ENCODE data around the gene FLRT3.

Gene FLRT3

GRCh38 chr20:14361509-14362345 lies 24.3 kb upstream of the FLRT3 start:
- Histone ChIP-seq H4K91ac (ENCODE audit: low read depth, low read length) (no peak overlapping the region), H3K4ac (ENCODE audit: low read depth, low read length) (no peak overlapping the region), H3K23ac (ENCODE audit: low read length) (no peak overlapping the region), H3K9me3 (ENCODE audit: insufficient read depth, low read depth, low read length) (no peaks in the 10 kb centered on the region), H3K27ac (ENCODE audit: low read depth, low read length) (no peak overlapping the region), H2AK5ac (ENCODE audit: low read length) (no peak overlapping the region), H2BK120ac (ENCODE audit: insufficient read depth, low read length, poor library complexity) (no peak overlapping the region), H3K14ac (ENCODE audit: low read length) (no peak overlapping the region), H3K4me2 (ENCODE audit: low read length) (no peak overlapping the region), H2AFZ (ENCODE audit: insufficient read depth, low read length, poor library complexity) (no peak overlapping the region), H2BK12ac (ENCODE audit: low read length) (no peak overlapping the region), H3K36me3 (ENCODE audit: control insufficient read depth in 1 of 2, insufficient read depth in 2 of 2, low read length in 2 of 2) (no peaks in the 10 kb centered on the region), H2BK5ac (ENCODE audit: low read depth, low read length, poor library complexity) (no peak overlapping the region), H3K9ac (ENCODE audit: low read length) (no peak overlapping the region), H4K12ac (ENCODE audit: low read depth, low read length) (no peak overlapping the region), H3K79me1 (ENCODE audit: low read length) (peaks cover 1% of the 10 kb centered on the region), H4K8ac (ENCODE audit: low read depth, low read length) (no peak overlapping the region), H3K4me1 (ENCODE audit: control insufficient read depth in 1 of 2, insufficient read depth in 2 of 2, low read length in 2 of 2) (no peaks in the 10 kb centered on the region), H3K79me2 (ENCODE audit: control insufficient read depth, insufficient read depth, low read length, poor library complexity) (no peaks in the 10 kb centered on the region), H3K27me3 (ENCODE audit: insufficient read depth, low read length) (no peaks in the 10 kb centered on the region), H3K4me3 (ENCODE audit: low read depth, low read length) (no peak overlapping the region), H3K18ac (ENCODE audit: low read length) (no peak overlapping the region)
- no peak for DNase-seq
- no CpG with 5 or more reads among the region's 3 CpGs for WGBS (ENCODE audit: extremely low coverage, insufficient coverage, insufficient read length)

- H3K4me1 ChIP-seq (ENCODE audit: control insufficient read depth in 1 of 2, insufficient read depth in 2 of 2, low read length in 2 of 2) = no peaks in the 10 kb centered on the region
- H2AK5ac ChIP-seq (ENCODE audit: low read length) = no peak overlapping the region
- H3K9me3 ChIP-seq (ENCODE audit: insufficient read depth, low read depth, low read length) = no peaks in the 10 kb centered on the region
- H3K14ac ChIP-seq (ENCODE audit: low read length) = no peak overlapping the region
- H3K9ac ChIP-seq (ENCODE audit: low read length) = no peak overlapping the region
- H3K27me3 ChIP-seq (ENCODE audit: insufficient read depth, low read length) = no peaks in the 10 kb centered on the region
- H3K79me1 ChIP-seq (ENCODE audit: low read length) = peaks cover 1% of the 10 kb centered on the region
- H3K23ac ChIP-seq (ENCODE audit: low read length) = no peak overlapping the region
- H2BK5ac ChIP-seq (ENCODE audit: low read depth, low read length, poor library complexity) = no peak overlapping the region
- H3K27ac ChIP-seq (ENCODE audit: low read depth, low read length) = no peak overlapping the region
- H3K18ac ChIP-seq (ENCODE audit: low read length) = no peak overlapping the region
- no peak overlapping the region for H4K12ac ChIP-seq (ENCODE audit: low read depth, low read length)
- no peaks in the 10 kb centered on the region for H3K79me2 ChIP-seq (ENCODE audit: control insufficient read depth, insufficient read depth, low read length, poor library complexity)
- H2BK120ac ChIP-seq (ENCODE audit: insufficient read depth, low read length, poor library complexity) = no peak overlapping the region
- H3K4me2 ChIP-seq (ENCODE audit: low read length) = no peak overlapping the region
- H2AFZ ChIP-seq (ENCODE audit: insufficient read depth, low read length, poor library complexity) = no peak overlapping the region
- no peak overlapping the region for H4K91ac ChIP-seq (ENCODE audit: low read depth, low read length)
- no peak for DNase-seq
- no peaks in the 10 kb centered on the region for H3K36me3 ChIP-seq (ENCODE audit: control insufficient read depth in 1 of 2, insufficient read depth in 2 of 2, low read length in 2 of 2)
- H3K4ac ChIP-seq (ENCODE audit: low read depth, low read length) = no peak overlapping the region
- no peak overlapping the region for H4K8ac ChIP-seq (ENCODE audit: low read depth, low read length)
- H3K4me3 ChIP-seq (ENCODE audit: low read depth, low read length) = no peak overlapping the region
- no peak overlapping the region for H2BK12ac ChIP-seq (ENCODE audit: low read length)
Measured at GRCh38 chr20:14360416-14360815, 23.0 kb upstream of the FLRT3 start.

- H3K18ac ChIP-seq (ENCODE audit: low read length) = no peak overlapping the region
- WGBS (ENCODE audit: extremely low coverage, insufficient coverage, insufficient read length) = no CpG with 5 or more reads among the region's 1 CpG
- no peak overlapping the region for H2AK5ac ChIP-seq (ENCODE audit: low read length)
- no peak overlapping the region for H3K23ac ChIP-seq (ENCODE audit: low read length)
- H3K27me3 ChIP-seq (ENCODE audit: insufficient read depth, low read length) = no peaks in the 10 kb centered on the region
- no peak overlapping the region for H2BK120ac ChIP-seq (ENCODE audit: insufficient read depth, low read length, poor library complexity)
- no peak overlapping the region for H3K4me2 ChIP-seq (ENCODE audit: low read length)
- H4K91ac ChIP-seq (ENCODE audit: low read depth, low read length) = no peak overlapping the region
- no peak overlapping the region for H2BK12ac ChIP-seq (ENCODE audit: low read length)
- H3K9ac ChIP-seq (ENCODE audit: low read length) = no peak overlapping the region
- H3K14ac ChIP-seq (ENCODE audit: low read length) = no peak overlapping the region
- H2AFZ ChIP-seq (ENCODE audit: insufficient read depth, low read length, poor library complexity) = no peak overlapping the region
- no peaks in the 10 kb centered on the region for H3K79me2 ChIP-seq (ENCODE audit: control insufficient read depth, insufficient read depth, low read length, poor library complexity)
- H3K4ac ChIP-seq (ENCODE audit: low read depth, low read length) = no peak overlapping the region
- no peak overlapping the region for H2BK5ac ChIP-seq (ENCODE audit: low read depth, low read length, poor library complexity)
- peaks cover 1% of the 10 kb centered on the region for H3K79me1 ChIP-seq (ENCODE audit: low read length)
- H3K4me3 ChIP-seq (ENCODE audit: low read depth, low read length) = no peak overlapping the region
- no peaks in the 10 kb centered on the region for H3K36me3 ChIP-seq (ENCODE audit: control insufficient read depth in 1 of 2, insufficient read depth in 2 of 2, low read length in 2 of 2)
- H4K12ac ChIP-seq (ENCODE audit: low read depth, low read length) = no peak overlapping the region
- peak; percentile 37 to 50 for DNase-seq
- no peaks in the 10 kb centered on the region for H3K9me3 ChIP-seq (ENCODE audit: insufficient read depth, low read depth, low read length)
- no peaks in the 10 kb centered on the region for H3K4me1 ChIP-seq (ENCODE audit: control insufficient read depth in 1 of 2, insufficient read depth in 2 of 2, low read length in 2 of 2)
- no peak overlapping the region for H4K8ac ChIP-seq (ENCODE audit: low read depth, low read length)
- H3K27ac ChIP-seq (ENCODE audit: low read depth, low read length) = no peak overlapping the region
Measured at GRCh38 chr20:14355791-14356190, 18.4 kb upstream of the FLRT3 start.

- H2BK5ac ChIP-seq (ENCODE audit: low read depth, low read length, poor library complexity) = no peak overlapping the region
- H3K23ac ChIP-seq (ENCODE audit: low read length) = no peak overlapping the region
- H2AFZ ChIP-seq (ENCODE audit: insufficient read depth, low read length, poor library complexity) = no peak overlapping the region
- H3K79me1 ChIP-seq (ENCODE audit: low read length) = no peaks in the 10 kb centered on the region
- no peak overlapping the region for H3K14ac ChIP-seq (ENCODE audit: low read length)
- no peak overlapping the region for H4K8ac ChIP-seq (ENCODE audit: low read depth, low read length)
- no peak overlapping the region for H2AK5ac ChIP-seq (ENCODE audit: low read length)
- H4K12ac ChIP-seq (ENCODE audit: low read depth, low read length) = no peak overlapping the region
- H3K4me3 ChIP-seq (ENCODE audit: low read depth, low read length) = no peak overlapping the region
- H3K9ac ChIP-seq (ENCODE audit: low read length) = no peak overlapping the region
- no peak overlapping the region for H3K27ac ChIP-seq (ENCODE audit: low read depth, low read length)
- H3K4ac ChIP-seq (ENCODE audit: low read depth, low read length) = no peak overlapping the region
- H3K4me1 ChIP-seq (ENCODE audit: control insufficient read depth in 1 of 2, insufficient read depth in 2 of 2, low read length in 2 of 2) = peaks cover 0 to 3% of the 10 kb centered on the region in 2 experiments
- no CpG with 5 or more reads among the region's 1 CpG for WGBS (ENCODE audit: extremely low coverage, insufficient coverage, insufficient read length)
- no peak overlapping the region for H4K91ac ChIP-seq (ENCODE audit: low read depth, low read length)
- no peaks in the 10 kb centered on the region for H3K27me3 ChIP-seq (ENCODE audit: insufficient read depth, low read length)
- H2BK12ac ChIP-seq (ENCODE audit: low read length) = no peak overlapping the region
- no peaks in the 10 kb centered on the region for H3K9me3 ChIP-seq (ENCODE audit: insufficient read depth, low read depth, low read length)
- no peak overlapping the region for H2BK120ac ChIP-seq (ENCODE audit: insufficient read depth, low read length, poor library complexity)
- H3K36me3 ChIP-seq (ENCODE audit: control insufficient read depth in 1 of 2, insufficient read depth in 2 of 2, low read length in 2 of 2) = no peaks in the 10 kb centered on the region
- no peaks in the 10 kb centered on the region for H3K79me2 ChIP-seq (ENCODE audit: control insufficient read depth, insufficient read depth, low read length, poor library complexity)
- H3K18ac ChIP-seq (ENCODE audit: low read length) = no peak overlapping the region
- no peak for DNase-seq
- H3K4me2 ChIP-seq (ENCODE audit: low read length) = no peak overlapping the region
Measured at GRCh38 chr20:14344746-14345145, 7.3 kb upstream of the FLRT3 start.
